GM19438 (cell line): ENCODE results near the gene TENM3.
A peak's percentile ranks its signal among the peaks of the same experiment; 100 is the strongest.

Experiments
- ATAC-seq: cut with Tn5 transposase; IDR thresholded peaks from one replicate; pipeline ENCODE4 v1.9.1; 2021; ENCODE audit warnings: low read depth; ENCODE audit not compliant: unreplicated experiment

TENM3 gene

GRCh38 chr4:182434720-182435119, 191.5 kb downstream of the TENM3 start:
- no peak for ATAC-seq

- no peak for ATAC-seq
These were observed 192.2 kb downstream of the TENM3 start for GRCh38 chr4:182435401-182435800.

DNA sequence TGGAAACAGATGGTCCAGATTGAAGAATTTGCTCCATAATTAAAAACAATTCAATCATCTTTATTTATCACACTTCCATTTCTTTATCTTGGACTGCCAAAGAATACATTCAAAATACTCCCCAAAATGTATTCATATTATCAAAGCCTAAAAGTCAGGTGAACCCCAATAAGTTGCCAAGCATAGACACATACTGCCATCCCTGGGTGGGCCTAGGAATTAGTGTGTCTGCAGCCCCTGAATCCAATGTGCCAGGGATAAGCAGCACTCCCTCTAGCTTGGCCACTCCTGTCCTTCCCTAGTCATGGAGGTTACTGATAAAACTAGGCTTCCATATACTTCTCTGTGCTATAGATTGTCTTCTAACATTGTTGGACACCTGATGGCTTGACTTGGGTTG, 199.9 kb downstream of the TENM3 start:
- no peak for ATAC-seq

GRCh38 chr4:182447767-182448280, 204.6 kb downstream of the TENM3 start:
- ATAC-seq: no peak

- ATAC-seq: peak; percentile 86
These were observed 205.3 kb downstream of the TENM3 start for GRCh38 chr4:182448281-182449151.

- ATAC-seq: no peak
These were observed 206.2 kb downstream of the TENM3 start for GRCh38 chr4:182449186-182449929.

GRCh38 chr4:182449930-182450439, 206.8 kb downstream of the TENM3 start:
- no peak for ATAC-seq

DNA sequence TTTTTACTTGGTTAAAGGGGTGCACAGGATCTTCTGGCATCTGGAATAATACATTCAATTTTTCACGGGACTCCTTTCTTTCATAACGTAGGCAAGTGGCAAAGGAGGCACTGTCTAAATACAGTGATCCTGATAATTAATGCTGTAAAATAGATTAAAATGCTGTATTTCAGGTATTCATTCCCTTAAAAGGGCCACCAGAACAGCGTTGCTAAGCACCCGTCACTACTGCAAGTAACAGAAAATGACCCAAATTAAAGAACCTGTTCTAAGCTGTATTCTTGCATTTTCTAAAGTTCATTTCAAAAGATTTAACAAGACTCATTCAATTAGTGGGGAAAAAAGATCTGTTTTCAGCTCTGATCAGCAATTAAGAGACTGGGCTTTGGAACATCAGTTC, 208.2 kb downstream of the TENM3 start:
- no peak for ATAC-seq

GRCh38 chr4:182453830-182454229, 210.6 kb downstream of the TENM3 start:
- no peak for ATAC-seq

- no peak for ATAC-seq
These were observed 211.3 kb downstream of the TENM3 start for GRCh38 chr4:182454440-182455013.

- no peak for ATAC-seq
These were observed 221.9 kb downstream of the TENM3 start for GRCh38 chr4:182465114-182465513.

DNA sequence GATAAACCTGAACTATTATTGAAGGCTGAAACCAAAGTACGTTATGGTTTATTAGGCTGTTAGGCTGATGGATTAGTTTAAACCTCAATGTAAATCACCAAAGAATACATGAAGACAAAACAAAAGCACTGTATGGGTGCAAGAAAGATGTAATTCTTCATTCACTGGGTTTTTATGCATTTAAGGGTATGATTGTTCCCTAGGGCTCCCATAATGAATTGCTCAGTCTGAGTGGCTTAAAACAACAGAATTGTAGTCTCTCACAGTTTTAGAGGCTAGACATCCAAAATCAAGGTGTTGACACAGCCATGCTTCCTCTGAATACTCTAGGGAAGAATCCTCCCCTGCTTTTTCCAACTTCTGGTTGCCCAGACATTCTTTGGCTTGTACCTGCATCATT, 222.8 kb downstream of the TENM3 start:
- ATAC-seq: no peak

GRCh38 chr4:182470215-182470614, 227.0 kb downstream of the TENM3 start:
- no peak for ATAC-seq

DNA sequence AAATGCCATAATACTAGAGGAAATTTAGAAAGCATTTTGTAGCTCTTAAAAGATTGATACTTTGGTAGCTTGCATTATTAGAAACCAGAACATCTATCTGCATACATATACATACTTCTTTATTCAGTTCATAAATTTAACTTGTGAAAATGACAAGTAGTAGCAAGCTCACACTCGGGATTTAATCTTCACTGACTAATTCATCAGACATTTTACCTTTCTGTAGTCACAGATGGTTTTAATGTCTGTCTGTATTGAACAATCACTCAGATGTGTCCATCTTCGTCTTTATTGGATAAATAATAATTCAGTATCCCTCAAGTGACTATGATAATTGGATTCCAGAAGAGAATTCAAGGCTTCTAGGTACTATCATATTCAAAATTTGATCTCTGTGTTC, 232.3 kb downstream of the TENM3 start:
- ATAC-seq: no peak

DNA sequence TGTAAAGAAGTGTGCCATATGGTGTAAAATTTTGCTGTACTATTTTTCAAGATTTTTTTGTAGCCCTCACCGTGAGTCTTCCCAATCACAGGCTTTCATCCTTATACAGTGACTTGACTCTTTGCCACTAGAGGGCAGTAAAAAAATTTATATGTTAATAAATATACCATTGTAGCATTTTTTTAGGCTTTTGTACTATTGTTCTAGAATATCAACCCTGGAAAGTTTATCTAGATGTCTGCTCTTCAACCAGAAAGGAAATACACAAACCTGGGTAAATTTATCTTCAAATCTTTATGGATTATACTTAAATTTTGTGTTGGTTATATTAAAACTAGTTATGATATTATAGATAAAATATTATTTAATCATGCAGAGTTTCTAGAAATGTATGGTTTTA, 235.3 kb downstream of the TENM3 start:
- peak; percentile 62 for ATAC-seq

DNA sequence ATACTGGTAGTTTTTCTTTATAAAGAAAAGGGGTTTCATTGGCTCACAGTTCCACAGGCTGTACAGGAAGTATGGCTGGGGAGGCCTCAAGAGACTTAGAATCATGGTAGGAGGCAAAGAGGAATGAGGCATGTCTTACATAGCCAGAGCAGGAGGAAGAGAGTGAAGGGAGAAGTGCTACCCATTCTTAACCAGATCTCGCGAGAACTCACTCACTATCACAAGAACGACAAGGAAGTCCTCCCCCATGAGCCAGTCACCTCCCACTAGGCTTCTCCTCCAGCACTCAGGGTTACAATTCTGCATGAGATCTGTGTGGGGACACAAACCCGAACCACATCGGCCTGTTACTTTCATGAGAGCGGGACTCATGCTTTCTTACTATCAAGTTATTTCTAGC, 240.5 kb downstream of the TENM3 start:
- ATAC-seq: no peak

DNA sequence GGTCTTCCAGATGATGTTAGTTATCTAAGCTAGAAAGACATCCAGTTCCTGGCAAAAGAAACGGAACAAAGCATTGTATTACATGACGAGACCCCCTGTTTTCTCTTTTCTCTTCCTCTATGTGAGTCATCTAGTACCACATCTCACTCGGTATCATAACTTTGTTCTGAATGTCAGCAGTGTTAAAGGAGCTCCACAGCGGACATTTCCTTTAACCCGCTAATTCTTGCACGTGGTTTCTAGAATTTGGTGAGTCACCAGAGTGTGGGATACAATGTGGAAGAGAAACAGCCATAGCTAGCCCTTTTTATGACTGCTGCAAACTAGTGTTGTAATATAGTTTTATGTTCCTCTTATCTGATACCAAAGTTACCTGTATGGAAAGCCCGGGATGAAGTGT, 243.7 kb downstream of the TENM3 start:
- no peak for ATAC-seq

GRCh38 chr4:182488896-182489295, 245.7 kb downstream of the TENM3 start:
- ATAC-seq: no peak

DNA sequence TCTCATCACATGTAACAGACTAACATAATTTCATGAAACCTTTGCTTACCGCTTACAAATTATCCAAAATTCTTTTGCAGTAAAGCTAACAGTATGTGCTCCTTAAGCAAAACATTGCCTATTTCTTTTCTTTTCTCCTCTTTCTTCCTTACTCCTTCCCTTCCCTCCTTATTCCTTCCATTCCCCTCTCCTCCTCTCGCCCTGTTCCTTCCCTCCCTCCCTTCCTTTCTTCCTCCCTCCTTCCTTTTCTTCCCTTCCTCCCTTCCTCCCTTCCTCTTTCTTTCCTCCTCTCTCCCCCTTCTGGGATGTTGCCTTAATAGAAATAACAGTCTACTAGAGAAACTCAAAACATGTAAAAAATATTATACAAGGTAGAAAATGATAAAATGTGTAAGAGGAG, 246.4 kb downstream of the TENM3 start:
- ATAC-seq: no peak

- ATAC-seq: no peak
These were observed 248.5 kb downstream of the TENM3 start for GRCh38 chr4:182491719-182492118.

DNA sequence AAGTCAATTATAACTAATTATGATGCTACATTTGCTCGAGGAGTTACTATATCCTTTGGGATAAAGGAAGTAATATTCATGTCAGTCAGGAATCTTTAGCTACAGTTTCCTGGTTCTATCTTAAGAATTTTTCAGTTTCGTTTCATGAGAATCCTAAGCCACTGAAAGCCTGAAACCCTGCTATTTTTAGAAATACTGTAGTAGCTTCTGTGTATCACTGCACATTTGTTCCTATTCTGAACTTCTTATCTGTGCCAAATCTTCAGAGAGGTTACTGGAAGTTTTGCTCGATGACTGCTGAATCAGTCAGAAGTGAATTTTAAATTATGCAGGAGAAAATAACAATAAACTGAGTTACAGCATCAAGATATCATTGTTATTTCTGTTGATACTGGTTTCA, 249.2 kb downstream of the TENM3 start:
- peak; percentile 64 for ATAC-seq
